Muscle layer of duodenum (tissue), 2 donors: Measurements from ENCODE around the gene DUSP28.

Experiments
- H3K27ac ChIP-seq: one replicate; pipeline ENCODE4 v1.7.0; 2013; ENCODE audit warnings: mild to moderate bottlenecking, low read length
- H3K27me3 ChIP-seq: one replicate; pipeline ENCODE4 v1.7.0; 2013; ENCODE audit warnings: low read depth, mild to moderate bottlenecking, control low read depth, low read length
- H3K36me3 ChIP-seq, 2 donors: one replicate each; pipeline ENCODE4 v1.7.0; 2013; ENCODE audit warnings: low read length in 2 of 2, control low read depth in 1 of 2, mild to moderate bottlenecking in 1 of 2; ENCODE audit not compliant: insufficient read depth in 2 of 2, control insufficient read depth in 1 of 2
- H3K4me1 ChIP-seq, 2 donors: one replicate each; pipeline ENCODE4 v1.7.0; 2013; ENCODE audit warnings: low read length in 2 of 2, mild to moderate bottlenecking in 2 of 2, control low read depth in 1 of 2, moderate library complexity in 1 of 2; ENCODE audit not compliant: insufficient read depth in 2 of 2, control insufficient read depth in 1 of 2
- H3K4me3 ChIP-seq, 2 donors: one replicate each; pipeline ENCODE4 v1.7.0; 2013; ENCODE audit warnings: low read length in 2 of 2, low read depth in 1 of 2, mild to moderate bottlenecking in 1 of 2
- H3K9me3 ChIP-seq, 2 donors: one replicate each; pipeline ENCODE4 v1.7.0; 2013; ENCODE audit warnings: low read length in 2 of 2, control low read depth in 1 of 2, mild to moderate bottlenecking in 1 of 2; ENCODE audit not compliant: control insufficient read depth in 1 of 2
- donor health status: healthy.

DUSP28 gene

DNA sequence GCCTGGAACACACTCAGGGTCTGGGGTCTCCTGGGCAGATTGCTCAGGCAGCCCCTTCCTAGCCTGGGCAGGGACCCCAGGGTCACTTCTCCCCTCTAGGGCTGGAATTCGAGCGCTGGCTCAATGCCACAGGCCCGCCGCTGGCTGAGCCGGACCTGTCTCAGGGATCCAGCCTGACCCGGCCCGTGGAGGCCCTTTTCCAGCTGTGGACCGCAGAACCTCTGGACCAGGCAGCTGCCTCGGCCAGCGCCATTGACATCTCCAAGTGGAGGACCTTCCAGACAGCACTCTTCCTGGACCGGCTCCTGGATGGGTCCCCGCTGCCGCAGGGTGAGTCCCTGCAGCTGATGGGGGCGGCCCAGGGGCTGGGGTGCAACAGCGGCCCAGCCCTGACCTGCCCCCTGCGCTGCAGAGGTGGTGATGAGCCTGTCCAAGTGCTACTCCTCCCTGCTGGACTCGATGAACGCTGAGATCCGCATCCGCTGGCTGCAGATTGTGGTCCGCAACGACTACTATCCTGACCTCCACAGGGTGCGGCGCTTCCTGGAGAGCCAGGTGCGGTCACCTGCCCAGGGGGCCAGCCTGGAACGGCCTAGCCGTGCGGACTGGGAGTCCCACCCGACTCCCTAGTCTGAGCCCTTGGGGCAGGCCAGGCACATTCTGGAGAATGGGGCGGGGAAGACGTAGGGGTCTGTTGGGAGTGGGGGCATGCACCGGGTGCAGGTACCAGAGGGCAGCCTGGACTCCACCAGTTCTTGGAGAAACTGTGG is 16.5 kb downstream of the DUSP28 start:
- H3K36me3 ChIP-seq, result peaks cover 4 to 57% of the 10 kb centered on the region in 2 donors
- H3K27me3 ChIP-seq, result no peaks in the 10 kb centered on the region
- H3K4me3 ChIP-seq, result no peak overlapping the region
- peaks cover 8 to 15% of the 10 kb centered on the region in 2 donors for H3K4me1 ChIP-seq
- H3K9me3 ChIP-seq, result no peaks in the 10 kb centered on the region
- H3K27ac ChIP-seq, result no peak overlapping the region

DNA sequence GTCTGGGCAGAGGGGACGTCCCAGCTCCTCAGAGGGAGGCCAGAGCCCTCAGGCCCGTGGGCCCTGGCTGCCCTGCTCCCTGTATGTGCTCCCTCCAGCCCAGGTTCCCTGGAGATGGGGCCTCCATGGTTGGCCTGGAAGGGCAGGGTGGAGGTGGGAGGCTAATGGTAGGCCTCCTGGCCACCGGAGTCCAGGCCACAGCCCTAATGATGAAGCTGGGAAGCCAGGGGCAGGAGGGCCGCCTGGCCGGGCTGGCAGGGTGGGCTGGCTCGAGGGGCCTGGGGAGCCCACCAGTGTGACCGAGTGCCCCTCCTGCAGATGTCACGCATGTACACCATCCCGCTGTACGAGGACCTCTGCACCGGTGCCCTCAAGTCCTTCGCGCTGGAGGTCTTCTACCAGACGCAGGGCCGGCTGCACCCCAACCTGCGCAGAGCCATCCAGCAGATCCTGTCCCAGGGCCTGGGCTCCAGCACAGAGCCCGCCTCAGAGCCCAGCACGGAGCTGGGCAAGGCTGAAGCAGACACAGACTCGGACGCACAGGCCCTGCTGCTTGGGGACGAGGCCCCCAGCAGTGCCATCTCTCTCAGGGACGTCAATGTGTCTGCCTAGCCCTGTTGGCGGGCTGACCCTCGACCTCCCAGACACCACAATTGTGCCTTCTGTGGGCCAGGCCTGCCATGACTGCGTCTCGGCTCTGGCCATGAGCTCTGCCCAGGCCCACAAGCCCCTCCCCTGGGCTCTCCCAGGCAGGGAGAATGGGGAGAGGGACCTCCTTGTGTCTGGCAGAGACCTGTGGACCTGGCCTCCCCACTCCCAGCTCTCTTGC is 17.3 kb downstream of the DUSP28 start:
- H3K27me3 ChIP-seq, result no peaks in the 10 kb centered on the region
- peaks cover 4 to 54% of the 10 kb centered on the region in 2 donors for H3K36me3 ChIP-seq
- H3K27ac ChIP-seq, result no peak overlapping the region
- H3K4me1 ChIP-seq, result peaks cover 8 to 15% of the 10 kb centered on the region in 2 donors
- H3K9me3 ChIP-seq, result no peaks in the 10 kb centered on the region
- H3K4me3 ChIP-seq, result no peak overlapping the region

DNA sequence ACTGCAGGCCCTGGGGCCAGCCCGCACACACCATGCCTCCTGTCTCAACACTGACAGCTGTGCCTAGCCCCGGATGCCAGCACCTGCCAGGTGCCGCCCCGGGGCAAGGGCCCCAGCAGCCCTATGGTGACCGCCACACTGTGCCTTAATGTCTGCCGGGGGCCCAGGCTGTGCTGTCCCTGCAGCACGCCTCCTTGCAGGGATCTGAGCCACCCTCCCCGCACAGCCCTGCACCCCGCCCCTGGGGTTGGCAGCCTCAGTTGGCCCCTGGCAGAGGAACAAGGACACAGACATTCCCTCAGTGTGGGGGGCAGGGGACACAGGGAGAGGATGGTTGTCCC is 17.9 kb downstream of the DUSP28 start:
- Histone ChIP-seq H3K9me3 (no peaks in the 10 kb centered on the region), H3K27ac (no peak overlapping the region), H3K4me3 (no peak overlapping the region), H3K27me3 (no peaks in the 10 kb centered on the region), H3K4me1 (peaks cover 8 to 15% of the 10 kb centered on the region in 2 donors), H3K36me3 (peaks cover 4 to 48% of the 10 kb centered on the region in 2 donors)

DNA sequence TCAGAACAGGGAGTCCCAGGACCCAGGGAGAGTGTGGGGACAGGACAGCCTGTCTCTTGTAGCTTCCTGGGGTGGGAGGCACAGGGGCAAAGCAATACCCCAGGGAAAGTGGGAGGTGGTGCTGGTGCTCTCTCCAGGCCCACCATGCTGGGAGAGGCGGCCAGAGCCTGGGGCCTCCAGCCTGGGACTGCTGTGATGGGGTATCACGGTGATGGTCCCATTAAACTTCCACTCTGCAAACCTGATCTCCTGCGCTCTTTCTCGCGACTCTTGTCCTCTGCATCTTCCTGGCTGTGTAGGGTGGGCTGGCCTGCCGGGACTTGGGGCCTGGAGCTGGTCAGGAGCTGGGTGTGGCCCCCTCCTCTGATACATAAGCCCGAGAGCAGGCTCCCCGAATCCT is 18.3 kb downstream of the DUSP28 start:
- Histone ChIP-seq H3K27me3 (no peaks in the 10 kb centered on the region), H3K4me3 (no peak overlapping the region), H3K36me3 (peaks cover 4 to 45% of the 10 kb centered on the region in 2 donors), H3K27ac (no peak overlapping the region), H3K4me1 (peaks cover 8 to 15% of the 10 kb centered on the region in 2 donors), H3K9me3 (no peaks in the 10 kb centered on the region)

DNA sequence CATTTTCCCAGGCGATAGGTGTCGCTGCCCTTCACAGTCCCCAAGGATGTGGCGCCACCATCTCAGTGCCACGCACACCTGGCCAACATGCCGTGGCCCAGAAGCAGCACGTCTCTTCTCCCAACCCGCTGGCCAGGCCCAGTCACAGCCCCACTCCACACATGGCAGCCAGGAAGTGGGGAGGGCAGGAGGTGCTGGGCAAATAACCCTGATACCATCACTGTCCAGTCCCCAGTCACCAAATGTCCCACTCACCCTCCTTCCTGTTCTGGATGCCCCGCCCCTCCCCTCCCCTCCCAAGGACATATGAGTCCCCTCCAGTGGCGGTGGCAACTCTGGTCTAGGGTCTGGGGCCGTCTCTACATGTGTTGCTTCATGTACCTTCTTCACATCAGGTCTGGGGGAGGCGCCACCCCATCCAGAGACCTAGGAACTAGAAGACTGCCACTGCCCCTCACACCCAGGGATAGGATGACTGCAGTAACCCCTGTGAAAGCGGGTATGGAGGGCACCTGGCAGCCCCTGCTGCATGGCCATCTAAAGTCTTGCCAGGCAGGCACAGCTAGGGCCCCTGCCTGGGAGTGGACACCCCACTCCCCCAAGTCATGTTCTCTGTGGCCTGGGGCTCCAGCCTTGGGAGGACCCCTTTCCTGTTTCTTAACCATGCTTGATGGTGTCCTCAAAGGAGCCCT is 19.1 kb downstream of the DUSP28 start:
- Histone ChIP-seq H3K27ac (no peak overlapping the region), H3K9me3 (no peaks in the 10 kb centered on the region), H3K27me3 (no peaks in the 10 kb centered on the region), H3K36me3 (peaks cover 4 to 45% of the 10 kb centered on the region in 2 donors), H3K4me3 (no peak overlapping the region), H3K4me1 (peaks cover 8 to 16% of the 10 kb centered on the region in 2 donors)

DNA sequence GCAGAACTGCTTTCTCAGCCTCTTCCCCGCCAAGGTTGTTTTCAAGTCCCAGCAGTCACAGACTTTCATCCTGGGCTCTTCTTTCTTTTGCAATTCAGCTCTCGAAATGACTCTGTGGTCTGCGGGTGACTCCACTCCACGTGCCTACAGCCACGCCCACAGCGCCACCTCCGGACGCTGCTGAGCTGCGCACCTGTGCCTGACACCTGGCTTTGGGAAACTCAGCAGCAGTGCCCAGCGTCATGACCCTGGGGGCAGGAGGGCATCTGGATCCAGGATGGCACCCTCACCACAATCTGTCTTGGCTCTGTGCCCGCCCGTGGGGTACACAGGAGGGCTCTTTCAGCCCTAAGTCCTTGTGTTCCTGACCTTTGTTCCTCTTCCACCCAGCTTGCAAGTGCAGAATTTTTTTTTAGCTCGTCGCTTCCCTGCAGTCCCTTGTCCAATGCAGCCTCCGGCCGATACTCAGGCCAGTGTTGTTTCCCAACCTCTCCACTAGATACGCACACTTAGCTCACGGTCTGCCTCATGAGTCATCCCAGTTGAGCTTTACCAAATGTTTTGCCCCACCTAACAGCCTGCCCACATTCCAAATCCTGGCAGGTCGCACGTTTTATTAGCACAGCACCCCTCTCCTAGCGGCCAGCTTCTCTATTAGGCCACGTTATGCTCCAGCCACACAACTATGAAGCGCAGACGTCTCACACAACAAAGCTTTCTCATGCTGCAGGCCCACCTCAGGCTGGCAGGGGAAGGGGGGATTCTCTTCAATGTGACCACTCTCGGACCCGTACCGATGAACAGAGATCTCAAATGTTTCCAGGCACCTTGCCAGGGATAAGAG is 19.8 kb downstream of the DUSP28 start:
- no peaks in the 10 kb centered on the region for H3K9me3 ChIP-seq
- H3K36me3 ChIP-seq, result peaks cover 8 to 39% of the 10 kb centered on the region in 2 donors
- H3K4me1 ChIP-seq, result peaks cover 13 to 24% of the 10 kb centered on the region in 2 donors
- no peak overlapping the region for H3K4me3 ChIP-seq
- H3K27ac ChIP-seq, result peak overlapping the region; percentile 40
- no peaks in the 10 kb centered on the region for H3K27me3 ChIP-seq

DNA sequence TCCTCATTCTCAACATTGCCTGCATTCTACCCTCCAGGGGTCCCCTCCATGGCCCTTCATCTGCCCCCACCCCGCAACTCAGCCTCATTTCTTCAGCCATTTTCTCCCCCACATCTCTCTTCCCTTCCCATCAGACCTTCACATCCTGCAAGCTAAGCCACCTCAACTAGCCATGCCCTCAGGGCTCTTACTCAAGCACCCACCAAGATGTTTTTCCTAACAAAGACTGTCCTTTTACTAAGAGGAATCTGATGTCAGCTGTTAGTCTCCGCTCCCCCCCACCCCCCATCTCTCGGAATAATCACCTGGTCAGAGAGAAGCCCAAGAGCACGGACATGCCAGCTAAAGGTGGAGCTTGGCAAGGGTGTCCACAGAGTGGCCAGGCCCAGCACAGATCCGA is 21.7 kb downstream of the DUSP28 start:
- H3K27ac ChIP-seq, result no peak overlapping the region
- peaks cover 9 to 23% of the 10 kb centered on the region in 2 donors for H3K36me3 ChIP-seq
- H3K27me3 ChIP-seq, result no peaks in the 10 kb centered on the region
- no peaks in the 10 kb centered on the region for H3K9me3 ChIP-seq
- peaks cover 21 to 32% of the 10 kb centered on the region in 2 donors for H3K4me1 ChIP-seq
- H3K4me3 ChIP-seq, result no peak overlapping the region

DNA sequence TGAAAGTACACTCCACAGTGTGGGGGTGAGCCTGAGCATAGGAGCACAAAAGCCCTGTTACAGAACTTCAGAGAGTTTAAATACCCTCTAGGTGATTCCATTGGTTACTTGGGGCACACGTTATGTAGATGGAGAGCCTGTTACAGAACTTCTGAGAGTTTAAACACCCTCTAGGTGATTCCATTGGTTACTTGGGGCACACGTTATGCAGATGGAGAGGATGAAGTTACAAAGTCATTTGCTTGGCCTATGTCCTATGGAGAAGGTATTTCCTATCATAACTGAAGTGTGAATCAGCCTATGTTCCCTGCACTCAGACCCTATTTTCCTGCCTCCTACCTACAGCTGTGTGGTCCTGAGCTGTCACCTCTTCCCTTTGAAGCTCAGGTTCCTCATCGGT is 22.6 kb downstream of the DUSP28 start:
- H3K9me3 ChIP-seq, result no peaks in the 10 kb centered on the region
- peaks cover 6 to 13% of the 10 kb centered on the region in 2 donors for H3K36me3 ChIP-seq
- H3K4me3 ChIP-seq, result no peak overlapping the region
- peaks cover 25 to 39% of the 10 kb centered on the region in 2 donors for H3K4me1 ChIP-seq
- H3K27me3 ChIP-seq, result no peaks in the 10 kb centered on the region
- H3K27ac ChIP-seq, result no peak overlapping the region

DNA sequence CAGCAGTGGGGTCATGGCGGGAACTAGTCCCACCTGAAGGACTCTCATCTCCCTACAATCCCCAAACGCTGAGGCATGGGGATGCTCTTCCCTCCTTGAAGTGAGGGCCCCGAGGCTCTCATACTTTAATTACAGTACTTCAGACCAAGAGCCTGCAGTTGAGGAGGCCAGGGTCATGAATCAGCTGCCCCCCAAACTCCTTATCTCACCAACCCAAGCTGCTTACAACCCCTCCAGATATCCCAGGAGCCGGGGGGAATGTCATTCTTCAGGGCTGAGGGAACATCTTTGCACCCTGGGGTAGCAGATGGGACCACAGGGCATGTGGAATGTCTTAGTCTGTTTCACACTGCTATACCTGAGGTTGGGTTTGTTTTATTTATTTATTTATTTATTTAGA is 23.6 kb downstream of the DUSP28 start:
- no peak overlapping the region for H3K27ac ChIP-seq

DNA sequence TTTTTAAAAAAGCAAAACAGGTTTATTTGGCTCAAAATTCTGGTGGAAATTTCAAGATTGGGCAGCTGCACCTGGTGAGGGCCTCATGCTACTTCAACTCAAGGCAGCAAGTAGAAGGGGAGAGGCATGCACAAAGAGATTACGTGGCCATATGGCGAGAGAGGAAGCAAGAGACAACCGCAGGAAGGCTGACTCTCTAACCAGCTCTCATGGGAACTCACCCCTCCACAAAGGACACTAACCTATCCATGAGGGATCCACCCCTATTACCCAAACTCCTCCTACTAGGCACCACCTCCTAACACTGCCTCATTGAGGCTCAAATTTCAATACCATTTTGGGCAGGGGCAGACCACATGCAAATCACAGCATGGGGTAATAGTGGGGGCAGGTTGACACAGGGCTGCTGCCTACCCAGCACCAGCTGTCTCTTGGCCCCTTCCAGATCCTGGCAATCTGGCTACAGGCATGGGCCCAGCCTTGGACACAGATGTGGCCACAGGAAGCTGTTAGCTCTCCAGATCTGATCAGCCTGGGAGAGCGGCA is 24.4 kb downstream of the DUSP28 start:
- Histone ChIP-seq H3K4me1 (peaks cover 24 to 45% of the 10 kb centered on the region in 2 donors), H3K4me3 (peak overlapping the region; percentile 87 to 94)

More for the DNA sequence above, 23.6 kb downstream of the DUSP28 start:
- Histone ChIP-seq H3K4me3 (no peak overlapping the region), H3K36me3 (peaks cover 3 to 6% of the 10 kb centered on the region in 2 donors), H3K27me3 (no peaks in the 10 kb centered on the region), H3K4me1 (peaks cover 27 to 49% of the 10 kb centered on the region in 2 donors), H3K9me3 (no peaks in the 10 kb centered on the region)

More for the DNA sequence above, 24.4 kb downstream of the DUSP28 start:
- peaks cover 6 to 8% of the 10 kb centered on the region in 2 donors for H3K36me3 ChIP-seq
- H3K9me3 ChIP-seq, result no peaks in the 10 kb centered on the region
- H3K27ac ChIP-seq, result peak overlapping the region; percentile 93
- no peaks in the 10 kb centered on the region for H3K27me3 ChIP-seq
